HEK293 (cell line): ENCODE measurements around the gene DAPK2.

Experiments
- CTCF ChIA-PET: fragments of 350-600 bp; formaldehyde crosslinking; extraction: SDS; loops from one replicate; lab custom pipeline; 2021; ENCODE audit warnings: antibody characterized with exemption; lab: Yijun Ruan, JAX
- POLR2A ChIA-PET: fragments of 300-600 bp; formaldehyde crosslinking; extraction: SDS; loops from one replicate; lab custom pipeline; 2020; ENCODE audit warnings: antibody characterized with exemption, inconsistent platforms; lab: Yijun Ruan, JAX
- H3K27ac ChIP-seq: fragments of 200-500 bp; sonication (Bioruptor generic); 2 replicates; pipeline ENCODE4 v1.5.1; 2014; ENCODE audit warnings: low read depth, low read length, control low read depth, inconsistent platforms; ENCODE audit errors: extremely low read depth
- H3K36me3 ChIP-seq, 2 experiments: fragments of 200-500 bp in 1 of 2; sonication (Bioruptor generic) in 1 of 2; 1 replicate in 1 of 2; 2 replicates in 1 of 2; pipeline ENCODE4 v1.5.1; 2014 to 2017; ENCODE audit warnings: inconsistent platforms in 2 of 2, low read length in 2 of 2; ENCODE audit not compliant: control insufficient read depth in 2 of 2, insufficient read depth in 1 of 2
- H3K4me1 ChIP-seq: fragments of 200-500 bp; sonication (Bioruptor generic); 2 replicates; pipeline ENCODE4 v1.5.1; 2014; ENCODE audit warnings: mild to moderate bottlenecking, low read length, inconsistent platforms; ENCODE audit not compliant: control insufficient read depth, insufficient read depth
- H3K4me3 ChIP-seq: 2 replicates; pipeline ENCODE4 v1.5.1; 2011; ENCODE audit warnings: low read depth, mild to moderate bottlenecking, control low read depth, low read length, moderate library complexity
- H3K9me3 ChIP-seq: fragments of 200-500 bp; sonication (Bioruptor generic); 2 replicates; pipeline ENCODE4 v1.5.1; 2014; ENCODE audit warnings: low read depth, low read length, inconsistent platforms; ENCODE audit not compliant: control insufficient read depth, insufficient read depth
- EGR2 ChIP-seq: fragments of 450-650 bp; formaldehyde crosslinking; IDR thresholded peaks from 2 replicates; pipeline ENCODE4 v1.5.1; 2016; ENCODE audit warnings: low read depth, missing biosample characterization, missing genetic modification characterization
- KLF1 ChIP-seq: fragments of 450-650 bp; formaldehyde crosslinking; IDR thresholded peaks from 2 replicates; pipeline ENCODE4 v1.5.1; 2016; ENCODE audit warnings: missing biosample characterization, missing genetic modification characterization
- KLF16 ChIP-seq: fragments of 450-650 bp; formaldehyde crosslinking; IDR thresholded peaks from 2 replicates; pipeline ENCODE4 v1.5.1; 2017; ENCODE audit warnings: missing biosample characterization, missing genetic modification characterization
- OSR2 ChIP-seq: fragments of 450-650 bp; formaldehyde crosslinking; IDR thresholded peaks from 2 replicates; pipeline ENCODE4 v1.5.1; 2016; ENCODE audit warnings: missing biosample characterization, missing genetic modification characterization
- PRDM4 ChIP-seq: fragments of 450-650 bp; formaldehyde crosslinking; IDR thresholded peaks from 2 replicates; pipeline ENCODE4 v1.5.1; 2017; ENCODE audit warnings: missing biosample characterization, missing genetic modification characterization
- REPIN1 ChIP-seq: fragments of 450-650 bp; formaldehyde crosslinking; IDR thresholded peaks from 2 replicates; pipeline ENCODE4 v1.5.1; 2017; ENCODE audit warnings: missing biosample characterization, missing genetic modification characterization, low read depth
- SETDB1 ChIP-seq: IDR thresholded peaks from one replicate; pipeline ENCODE4 v1.6.1; 2017; ENCODE audit warnings: mild to moderate bottlenecking, low read length, moderate library complexity, mixed read lengths; ENCODE audit not compliant: insufficient read length
- YY2 ChIP-seq: fragments of 450-650 bp; formaldehyde crosslinking; IDR thresholded peaks from 2 replicates; pipeline ENCODE4 v1.5.1; 2016; ENCODE audit warnings: missing biosample characterization, missing genetic modification characterization
- ZBTB1 ChIP-seq: fragments of 450-650 bp; formaldehyde crosslinking; IDR thresholded peaks from 2 replicates; pipeline ENCODE4 v1.5.1; 2016; ENCODE audit warnings: missing biosample characterization, missing genetic modification characterization
- ZBTB11 ChIP-seq: fragments of 450-650 bp; formaldehyde crosslinking; conservative IDR thresholded peaks from 2 replicates; pipeline ENCODE4 v1.5.1; 2016; ENCODE audit warnings: low read depth, missing biosample characterization, missing genetic modification characterization
- ZBTB26 ChIP-seq: fragments of 450-650 bp; formaldehyde crosslinking; optimal IDR thresholded peaks from 2 replicates; pipeline ENCODE3; 2016; ENCODE audit warnings: missing biosample characterization, mild to moderate bottlenecking, missing genetic modification characterization
- ZFHX2 ChIP-seq: fragments of 450-650 bp; formaldehyde crosslinking; conservative IDR thresholded peaks from 2 replicates; pipeline ENCODE4 v1.5.1; 2016; ENCODE audit warnings: missing biosample characterization, missing genetic modification characterization
- ZIC2 ChIP-seq: fragments of 450-650 bp; formaldehyde crosslinking; IDR thresholded peaks from 2 replicates; pipeline ENCODE4 v1.5.1; 2016; ENCODE audit warnings: missing biosample characterization, missing genetic modification characterization
- ZNF155 ChIP-seq: fragments of 450-650 bp; formaldehyde crosslinking; IDR thresholded peaks from 2 replicates; pipeline ENCODE4 v1.5.1; 2016; ENCODE audit warnings: missing biosample characterization, missing genetic modification characterization
- ZNF202 ChIP-seq: fragments of 450-650 bp; formaldehyde crosslinking; IDR thresholded peaks from 2 replicates; pipeline ENCODE4 v1.5.1; 2016; ENCODE audit warnings: missing biosample characterization, missing genetic modification characterization, borderline replicate concordance
- ZNF280C ChIP-seq: fragments of 450-650 bp; formaldehyde crosslinking; IDR thresholded peaks from 2 replicates; pipeline ENCODE4 v1.5.1; 2016; ENCODE audit warnings: missing biosample characterization, missing genetic modification characterization
- ZNF335 ChIP-seq: fragments of 450-650 bp; formaldehyde crosslinking; conservative IDR thresholded peaks from 2 replicates; pipeline ENCODE4 v1.5.1; 2016; ENCODE audit warnings: missing biosample characterization, missing genetic modification characterization
- ZNF501 ChIP-seq: fragments of 450-650 bp; formaldehyde crosslinking; IDR thresholded peaks from 2 replicates; pipeline ENCODE4 v1.5.1; 2016; ENCODE audit warnings: missing biosample characterization, missing genetic modification characterization
- ZNF555 ChIP-seq: fragments of 450-650 bp; formaldehyde crosslinking; conservative IDR thresholded peaks from 2 replicates; pipeline ENCODE4 v1.5.1; 2017; ENCODE audit warnings: missing biosample characterization, mild to moderate bottlenecking, missing genetic modification characterization, inconsistent platforms
- ZNF792 ChIP-seq: fragments of 450-650 bp; formaldehyde crosslinking; IDR thresholded peaks from 2 replicates; pipeline ENCODE4 v1.5.1; 2016; ENCODE audit warnings: missing biosample characterization, missing genetic modification characterization
- ZNF837 ChIP-seq: fragments of 450-650 bp; formaldehyde crosslinking; IDR thresholded peaks from 2 replicates; pipeline ENCODE4 v1.5.1; 2016; ENCODE audit warnings: missing biosample characterization, missing genetic modification characterization

The DAPK2 gene

GRCh38 chr15:64052925-64053491, 6.7 kb upstream of the DAPK2 start:
- H3K9me3 ChIP-seq, result no peaks in the 10 kb centered on the region
- ChIA-PET POLR2A (no interaction called here), CTCF (interaction anchor here (0.6 kb wide), 1 partner anchor 139 kb away, joined by 3 read pairs; no protein-coding TSS in a partner anchor)
- H3K4me1 ChIP-seq, result no peaks in the 10 kb centered on the region
- no peak overlapping the region for H3K4me3 ChIP-seq
- no peak overlapping the region for H3K27ac ChIP-seq
- H3K36me3 ChIP-seq, result no peaks in the 10 kb centered on the region
- TF ChIP-seq PRDM4 (tag by site-specific recombination) (no peak), ZBTB1 (no peak), KLF16 (tag by site-specific recombination) (no peak), ZNF792 (tag by site-specific recombination) (no peak), ZIC2 (tag by site-specific recombination) (0 out of 2 replicates have a peak, but pooled peaks have one; percentile 13), YY2 (tag by site-specific recombination) (no peak), REPIN1 (no peak), ZNF837 (tag by site-specific recombination) (no peak)
- TF ChIP-seq, all 188 proteins: peak for 1

GRCh38 chr15:64051407-64052259, 5.3 kb upstream of the DAPK2 start:
- CTCF ChIA-PET, result interaction anchor here (1.0 kb wide), 1 partner anchor 442 kb away, joined by 3 read pairs; no protein-coding TSS in a partner anchor
- POLR2A ChIA-PET, result no interaction called here
- no peak overlapping the region for H3K27ac ChIP-seq
- TF ChIP-seq ZFHX2 (tag by site-specific recombination) (peak; percentile 56), EGR2 (tag by site-specific recombination) (0 out of 2 replicates have a peak, but pooled peaks have one; percentile 12), ZNF202 (tag by site-specific recombination) (no peak)
- no peak overlapping the region for H3K4me3 ChIP-seq
- H3K4me1 ChIP-seq, result 0 out of 2 replicates have a peak, but pooled peaks cover 2% of the 10 kb centered on the region
- no peaks in the 10 kb centered on the region for H3K36me3 ChIP-seq
- H3K9me3 ChIP-seq, result no peaks in the 10 kb centered on the region

- Histone ChIP-seq H3K36me3 (no peaks in the 10 kb centered on the region), H3K4me3 (no peak overlapping the region), H3K4me1 (0 out of 2 replicates have a peak, but pooled peaks cover 3% of the 10 kb centered on the region), H3K9me3 (no peaks in the 10 kb centered on the region), H3K27ac (no peak overlapping the region)
- ChIA-PET CTCF (interaction anchor here (1.2 kb wide), 1 partner anchor 106 kb away, joined by 3 read pairs; no protein-coding TSS in a partner anchor), POLR2A (no interaction called here)
- TF ChIP-seq ZNF501 (no peak), ZNF280C (no peak), ZBTB11 (no peak), ZBTB26 (tag by site-specific recombination) (no peak), SETDB1 (no peak), ZNF555 (tag by site-specific recombination) (no peak), ZNF155 (tag by site-specific recombination) (no peak), ZNF335 (no peak), OSR2 (no peak), ZBTB1 (no peak), KLF1 (tag by site-specific recombination) (no peak)
These were observed 4.8 kb upstream of the DAPK2 start for GRCh38 chr15:64051093-64051402.
